Renal pelvis (tissue), 4 donors: ENCODE data around the gene MIXL1. TPM values are rescaled to one million over a fixed set of nuclear protein-coding genes. Genes with fewer than 3 reads are reported as not detected.
"Not testable (repeated sequence)": the region's sequence is repeated elsewhere in the genome, so short reads cannot be mapped to it uniquely, and the experiment has no call there.

Source experiments
- DNase-seq: peaks from one replicate; pipeline ENCODE4 v3.0.0-alpha.2; 2013
- polyA plus RNA-seq, 3 donors: library from polyadenylated mRNA; unstranded; fragments of 120-200 nt; gene quantifications; one replicate each; pipeline ENCODE4 v1.2.1, GENCODE V29; 2013; ENCODE audit not compliant: insufficient read length in 3 of 3

Gene MIXL1
- polyA plus RNA-seq, 3 donors, result 0.16 to 0.45 (median 0.16) TPM

- no peak for DNase-seq
Observed at GRCh38 chr1:226212545-226212944, 10.9 kb upstream of the MIXL1 start.

GRCh38 chr1:226215239-226215638 lies 8.2 kb upstream of the MIXL1 start:
- no peak for DNase-seq

- no peak for DNase-seq
Observed at GRCh38 chr1:226216056-226216455, 7.4 kb upstream of the MIXL1 start.

- no peak for DNase-seq
Observed at GRCh38 chr1:226217273-226217672, 6.2 kb upstream of the MIXL1 start.

DNA sequence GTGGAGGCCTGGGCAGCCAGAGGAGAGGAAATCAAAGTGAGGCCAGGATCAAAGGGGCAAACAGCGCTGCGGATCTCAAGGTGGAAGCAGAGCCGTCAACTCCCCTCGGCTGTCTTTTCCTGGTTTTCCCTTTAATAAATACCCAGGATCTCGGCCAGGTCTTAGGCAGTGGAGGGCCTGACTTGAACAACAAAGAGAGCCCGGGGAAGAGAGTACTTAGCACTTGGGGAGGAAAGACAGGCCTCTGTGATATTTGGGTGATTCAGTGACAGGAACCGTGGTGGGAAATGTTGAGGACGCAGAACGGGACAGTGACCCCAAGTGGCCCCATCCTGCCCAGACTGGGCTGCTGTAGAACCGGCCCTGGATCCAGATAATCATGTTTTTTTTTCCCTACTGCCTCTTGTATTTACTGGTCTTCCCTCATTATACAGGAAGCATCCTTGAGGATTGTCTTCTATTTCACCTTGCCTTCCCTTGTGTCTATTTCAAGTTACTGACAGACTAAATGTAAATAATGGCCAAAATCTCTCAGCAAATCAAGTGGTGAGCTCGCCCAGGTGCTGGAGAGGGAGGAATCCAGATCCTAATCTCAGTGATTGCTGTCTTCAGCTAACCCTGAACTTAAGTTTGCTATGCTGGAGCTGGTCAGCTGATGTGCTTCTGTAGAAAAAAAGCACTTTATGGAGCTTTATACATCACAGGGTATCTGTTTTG lies 2.8 kb upstream of the MIXL1 start:
- no peak for DNase-seq

GRCh38 chr1:226222686-226223085 lies 778 bp upstream of the MIXL1 start:
- no peak for DNase-seq

DNA sequence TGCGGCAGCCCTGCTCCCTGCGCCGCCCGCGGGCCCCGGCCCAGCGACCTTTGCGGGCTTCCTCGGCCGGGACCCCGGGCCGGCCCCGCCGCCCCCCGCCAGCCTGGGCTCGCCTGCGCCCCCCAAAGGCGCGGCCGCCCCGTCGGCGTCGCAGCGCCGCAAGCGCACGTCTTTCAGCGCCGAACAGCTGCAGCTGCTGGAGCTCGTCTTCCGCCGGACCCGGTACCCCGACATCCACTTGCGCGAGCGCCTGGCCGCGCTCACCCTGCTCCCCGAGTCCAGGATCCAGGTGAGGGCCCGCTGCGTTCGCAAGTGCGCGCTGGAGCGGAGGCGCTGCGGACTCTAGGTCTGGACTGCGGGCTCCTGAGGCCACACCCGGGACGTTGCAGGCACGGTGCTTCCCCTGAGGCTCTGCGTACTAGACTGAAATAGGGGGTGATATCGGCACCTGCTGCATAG lies 351 bp downstream of the MIXL1 start:
- DNase-seq, result peak; percentile 8

- no peak for DNase-seq
Observed at GRCh38 chr1:226226601-226227000, 3.1 kb downstream of the MIXL1 start.

DNA sequence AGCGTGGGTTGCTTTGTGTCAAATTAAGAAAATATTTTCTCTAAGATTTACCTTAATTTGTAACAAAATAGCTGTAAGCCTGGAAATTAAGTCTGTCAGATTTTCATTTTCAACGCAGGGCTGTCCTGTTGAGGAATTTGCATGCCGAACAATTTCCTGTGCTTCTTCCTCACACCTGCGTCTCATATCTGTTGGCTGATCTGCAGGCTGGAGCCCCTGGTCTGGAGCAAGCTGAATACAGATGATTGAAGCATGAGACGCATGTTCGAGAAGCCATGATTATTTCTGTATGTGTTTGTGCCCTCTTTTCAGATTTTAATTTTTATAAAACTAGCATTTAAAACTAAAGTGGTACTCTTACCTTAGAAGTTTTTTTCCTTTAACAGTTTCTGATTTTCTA lies 9.8 kb downstream of the MIXL1 start:
- DNase-seq, result no peak

DNA sequence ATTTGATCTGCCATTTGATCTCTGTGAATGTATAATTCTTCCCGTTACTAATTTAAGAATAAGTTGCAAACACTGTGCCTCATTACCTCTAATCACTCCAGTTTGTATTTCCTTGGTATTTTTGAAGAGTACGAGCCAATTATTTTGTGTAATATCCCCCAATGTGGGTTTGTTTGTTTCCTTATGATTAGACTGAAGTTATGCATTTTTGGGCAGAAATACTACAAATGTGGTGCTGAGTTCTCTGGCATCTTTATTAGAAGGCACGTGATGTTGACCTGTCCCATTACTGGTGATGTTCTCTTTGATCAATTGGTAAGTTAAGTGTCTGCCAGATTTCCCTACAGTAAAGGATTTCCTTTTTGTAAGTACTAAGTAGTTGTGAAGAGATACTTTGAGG lies 10.3 kb downstream of the MIXL1 start:
- DNase-seq, result no peak

DNA sequence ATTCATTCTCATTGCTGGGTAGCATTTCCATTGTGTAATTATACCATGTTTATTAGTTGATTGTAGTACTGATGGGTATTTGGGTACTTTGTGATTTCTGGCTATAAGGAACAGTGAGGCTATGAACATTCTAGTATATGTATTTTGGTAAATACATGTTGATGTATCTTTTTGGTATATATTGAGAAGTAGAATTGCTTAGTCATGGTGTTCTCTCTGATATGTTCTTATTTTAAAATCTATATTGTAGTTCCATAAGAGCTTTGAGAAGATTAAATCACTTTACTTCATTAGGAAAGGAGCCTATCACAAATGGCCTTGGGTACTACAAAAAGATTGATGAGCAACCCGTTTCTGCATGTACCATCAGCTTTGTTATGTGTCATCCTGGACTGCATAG lies 13.4 kb downstream of the MIXL1 start:
- no peak for DNase-seq

GRCh38 chr1:226239421-226239820 lies 16.0 kb downstream of the MIXL1 start:
- no peak for DNase-seq

GRCh38 chr1:226248091-226248490 lies 24.6 kb downstream of the MIXL1 start:
- no peak for DNase-seq

- no peak for DNase-seq
Observed at GRCh38 chr1:226248796-226249195, 25.3 kb downstream of the MIXL1 start.

GRCh38 chr1:226250511-226250910 lies 27.0 kb downstream of the MIXL1 start:
- no peak for DNase-seq

GRCh38 chr1:226252841-226253240 lies 29.4 kb downstream of the MIXL1 start:
- not testable (repeated sequence) for DNase-seq

GRCh38 chr1:226253933-226254332 lies 30.5 kb downstream of the MIXL1 start:
- no peak for DNase-seq

DNA sequence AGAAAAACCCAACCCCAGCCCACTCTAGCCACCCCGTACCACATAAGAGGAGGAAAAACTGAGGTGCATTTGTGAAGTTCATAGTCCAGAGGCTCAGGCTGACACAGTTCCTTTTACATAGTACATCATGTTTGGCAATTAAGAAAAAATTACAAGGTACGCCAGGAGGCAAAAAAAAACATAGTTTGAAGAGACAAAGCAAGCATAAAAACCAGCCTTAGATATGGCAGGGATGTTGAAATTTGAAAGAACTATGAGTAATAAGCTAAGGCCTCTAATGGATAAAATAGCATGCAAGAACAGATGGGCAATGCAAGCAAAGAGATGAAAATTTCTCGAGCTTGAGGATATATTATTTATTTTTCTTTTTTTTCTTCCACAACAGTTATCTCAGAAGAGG lies 31.9 kb downstream of the MIXL1 start:
- DNase-seq, result no peak

- no peak for DNase-seq
Observed at GRCh38 chr1:226261818-226262217, 38.4 kb downstream of the MIXL1 start.

GRCh38 chr1:226268421-226269124 lies 45.1 kb downstream of the MIXL1 start:
- no peak for DNase-seq

GRCh38 chr1:226272233-226272902 lies 48.9 kb downstream of the MIXL1 start:
- DNase-seq, result not testable (repeated sequence)

GRCh38 chr1:226274138-226274537 lies 50.7 kb downstream of the MIXL1 start:
- no peak for DNase-seq

- no peak for DNase-seq
Observed at GRCh38 chr1:226276077-226276682, 52.7 kb downstream of the MIXL1 start.
